LNCAP (cell line): Measurements from ENCODE around the gene RASGRP4.

Experiments
- CTCF ChIP-seq: fragments of 450-650 bp; IDR thresholded peaks from 2 replicates; pipeline ENCODE4 v1.5.1; 2017; ENCODE audit warnings: mild to moderate bottlenecking

Gene RASGRP4

DNA sequence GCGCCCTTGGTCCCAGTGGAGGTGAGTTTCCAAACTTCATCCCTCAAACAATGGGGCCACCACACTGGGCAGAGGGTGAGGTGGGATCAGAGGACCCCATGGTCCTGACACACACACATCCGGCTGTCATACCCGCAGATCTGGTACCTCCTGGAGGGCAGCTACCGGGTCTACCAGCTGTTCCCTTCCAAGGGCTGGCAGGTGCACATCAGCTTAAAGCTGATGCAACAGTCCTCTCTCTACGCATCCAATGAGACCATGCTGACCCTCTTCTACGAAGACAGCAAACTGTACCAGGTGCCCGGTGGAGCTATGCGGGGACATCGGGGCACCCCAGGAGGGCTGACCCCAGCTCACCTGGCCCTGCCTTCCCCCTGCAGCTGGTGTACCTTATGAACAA is 65.7 kb downstream of the RASGRP4 start:
- TF ChIP-seq CTCF, result no peak

GRCh38 chr19:38359242-38360021 is 66.6 kb downstream of the RASGRP4 start:
- TF ChIP-seq CTCF, result no peak
